NCI-H146 treated with DMSO at 0.1 percent for 48 hours (cell line): Measurements from ENCODE around the gene ANKRD44.

Source experiments
- DNase-seq: peaks from one replicate; lab custom pipeline; 2025; ENCODE audit not compliant: unreplicated experiment; lab: John Stamatoyannopoulos, UW

ANKRD44 gene

DNA sequence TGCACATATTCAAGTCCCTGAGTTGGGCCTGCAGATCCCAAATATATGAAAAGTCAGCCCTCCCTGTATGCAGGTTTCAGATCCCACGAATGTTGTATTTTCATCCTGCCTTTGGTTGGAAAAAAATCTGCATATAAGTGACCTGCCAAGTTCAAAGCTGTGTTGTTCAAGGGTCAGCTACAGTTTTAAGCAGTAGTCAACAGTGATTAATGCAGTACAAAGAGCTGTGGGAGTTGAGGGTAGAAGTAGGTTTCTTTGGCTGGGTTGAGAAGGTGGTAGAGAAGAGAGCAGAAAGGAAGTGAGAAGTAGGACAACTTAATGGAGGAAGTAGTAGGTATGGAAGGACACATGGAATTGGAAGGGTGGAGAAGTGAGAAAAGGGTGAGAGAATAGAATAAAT, 127.9 kb downstream of the ANKRD44 start:
- DNase-seq, result no peak

- DNase-seq, result no peak
Observed at GRCh38 chr2:197181491-197181890, 129.1 kb downstream of the ANKRD44 start.

GRCh38 chr2:197179744-197180498, 130.7 kb downstream of the ANKRD44 start:
- no peak for DNase-seq

- no peak for DNase-seq
Observed at GRCh38 chr2:197176522-197176921, 134.1 kb downstream of the ANKRD44 start.

DNA sequence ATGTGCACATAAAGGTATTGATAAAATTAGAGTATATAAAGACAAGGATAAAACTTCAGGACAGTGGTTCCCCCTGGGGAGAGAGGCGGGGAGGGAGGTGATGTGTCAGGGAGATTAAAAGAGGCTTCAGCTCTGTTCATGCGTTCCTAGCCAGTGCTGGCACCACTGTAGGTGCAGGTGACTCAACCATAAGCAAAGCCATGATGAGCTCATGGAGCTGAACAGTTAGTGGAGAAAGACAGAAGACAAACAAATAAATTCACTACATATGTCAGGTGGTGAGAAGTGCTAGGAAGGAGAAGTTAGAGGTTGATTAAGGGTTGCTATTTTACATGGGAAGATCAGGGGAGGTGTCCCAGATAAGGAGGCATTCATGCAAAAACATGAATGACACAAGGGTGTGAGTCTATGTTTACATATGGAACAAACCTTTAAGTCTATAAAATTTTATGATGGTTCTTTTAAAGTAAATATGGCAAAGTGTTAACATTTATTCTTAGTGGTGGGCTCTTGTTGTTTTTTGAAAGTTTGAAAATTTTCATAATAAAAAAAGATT, 136.0 kb downstream of the ANKRD44 start:
- DNase-seq, result no peak

DNA sequence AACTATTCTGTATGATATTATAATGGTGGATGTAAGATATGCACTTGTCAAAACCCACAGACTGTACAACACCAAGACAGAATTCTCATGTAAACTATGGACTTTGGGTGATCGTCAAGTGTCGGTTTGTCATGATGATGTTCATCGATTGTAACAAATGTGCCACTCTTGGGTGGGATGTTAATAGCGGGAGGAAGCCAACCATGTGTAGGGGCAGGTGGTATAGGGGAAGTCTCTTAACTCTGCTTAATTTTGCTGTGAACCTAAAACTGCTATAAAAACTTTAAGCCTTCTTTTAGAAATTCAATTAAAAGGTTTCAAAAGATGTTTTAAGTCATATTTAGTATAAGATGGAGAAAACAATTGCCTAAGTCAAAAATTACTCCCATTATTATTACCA, 139.0 kb downstream of the ANKRD44 start:
- DNase-seq, result no peak

GRCh38 chr2:197170208-197170607, 140.4 kb downstream of the ANKRD44 start:
- no peak for DNase-seq

DNA sequence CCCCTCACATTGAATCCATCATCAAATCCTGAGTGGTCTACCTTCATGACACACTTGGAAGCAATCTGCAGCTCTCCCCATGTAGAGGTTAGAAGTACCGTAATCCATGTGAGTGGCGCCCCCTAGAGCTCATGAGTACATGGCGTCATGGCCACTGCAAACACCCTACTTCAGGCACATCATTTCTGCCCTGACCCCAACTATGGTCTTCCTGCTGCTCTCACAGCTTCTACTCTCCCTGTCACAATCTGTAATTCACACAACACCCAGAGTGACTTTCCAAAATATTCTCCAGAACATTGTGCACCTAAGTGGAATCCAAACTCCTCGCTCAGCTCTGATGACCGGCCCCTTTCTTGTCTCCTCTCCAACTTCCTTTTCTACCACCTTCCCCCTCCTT, 141.9 kb downstream of the ANKRD44 start:
- DNase-seq, result peak; percentile 21

- DNase-seq, result no peak
Observed at GRCh38 chr2:197167608-197168314, 142.8 kb downstream of the ANKRD44 start.

- no peak for DNase-seq
Observed at GRCh38 chr2:197165020-197165419, 145.6 kb downstream of the ANKRD44 start.

DNA sequence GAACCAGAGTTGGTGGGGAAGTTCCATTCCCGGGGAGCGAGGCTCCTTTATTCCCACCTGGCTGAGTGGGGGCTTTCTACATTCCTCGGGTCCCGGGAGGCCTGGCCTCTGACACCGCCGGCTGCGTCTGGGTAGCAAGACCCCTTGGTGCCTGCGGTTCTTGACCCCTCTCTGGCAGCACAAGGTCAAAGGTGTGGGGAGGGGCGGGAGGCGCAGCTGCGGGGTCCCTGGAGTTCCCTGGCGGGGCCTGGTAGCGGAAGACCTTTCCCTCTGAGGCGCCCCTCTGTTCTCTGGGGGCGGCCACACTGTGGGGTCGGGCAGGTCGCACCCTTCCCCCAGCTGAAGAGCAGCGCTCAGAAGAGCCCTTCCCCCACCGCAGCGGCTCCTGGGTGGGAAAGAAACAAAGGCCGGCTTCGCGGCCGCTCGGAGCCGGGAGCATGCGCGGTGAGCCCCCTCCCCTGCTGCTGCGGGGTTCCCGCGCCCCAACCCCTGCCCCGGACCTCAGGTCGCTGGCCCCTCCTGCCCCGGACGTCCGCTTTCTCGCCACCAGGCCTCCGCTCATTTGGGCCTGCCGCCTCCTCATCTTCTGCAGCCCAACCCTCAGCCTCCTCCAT, 146.3 kb downstream of the ANKRD44 start:
- no peak for DNase-seq

DNA sequence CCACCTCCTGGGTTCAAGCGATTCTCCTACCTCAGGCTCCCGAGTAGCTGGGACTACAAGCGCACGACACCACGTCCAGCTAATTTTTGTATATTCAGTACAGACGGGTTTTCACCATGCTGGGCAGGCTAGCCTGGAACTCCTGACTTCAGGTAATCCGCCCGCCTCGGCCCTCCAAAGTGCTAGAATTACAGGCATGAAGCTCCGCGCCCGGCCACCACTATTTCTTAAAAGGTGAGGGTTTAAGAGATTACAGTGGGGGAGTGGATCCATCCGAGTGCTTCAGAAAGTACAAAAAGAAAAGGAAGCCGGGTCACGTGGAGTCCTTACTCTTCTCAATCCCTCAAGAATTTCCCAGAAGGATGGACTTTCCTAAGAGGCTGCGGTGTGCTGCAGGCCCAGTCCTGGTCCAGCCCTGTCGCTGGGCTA, 146.9 kb downstream of the ANKRD44 start:
- DNase-seq, result no peak

- no peak for DNase-seq
Observed at GRCh38 chr2:197161774-197162173, 148.8 kb downstream of the ANKRD44 start.

- no peak for DNase-seq
Observed at GRCh38 chr2:197159661-197160211, 150.8 kb downstream of the ANKRD44 start.

GRCh38 chr2:197158591-197159550, 151.7 kb downstream of the ANKRD44 start:
- DNase-seq, result no peak

- no peak for DNase-seq
Observed at GRCh38 chr2:197157879-197158537, 152.6 kb downstream of the ANKRD44 start.

GRCh38 chr2:197156771-197157170, 153.8 kb downstream of the ANKRD44 start:
- DNase-seq, result no peak

- no peak for DNase-seq
Observed at GRCh38 chr2:197152451-197153228, 157.9 kb downstream of the ANKRD44 start.

DNA sequence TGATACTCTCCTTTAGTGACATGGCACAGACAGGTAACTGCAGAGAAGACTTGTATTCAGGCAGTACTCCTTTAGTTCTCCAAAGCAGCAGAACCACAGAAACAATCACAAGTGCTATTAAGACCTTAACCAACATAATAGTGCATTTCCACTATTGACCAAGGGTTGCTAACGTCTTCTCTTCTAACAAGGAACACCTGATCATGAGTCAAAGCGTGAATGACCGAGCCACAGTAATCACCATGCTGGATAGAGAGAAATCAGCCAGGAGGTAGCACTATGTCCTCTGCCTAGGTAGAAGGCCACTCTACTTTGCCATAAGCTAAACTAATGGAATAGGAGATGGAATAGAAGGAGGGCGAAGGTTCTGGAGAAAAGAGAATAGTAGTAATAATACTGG, 161.0 kb downstream of the ANKRD44 start:
- no peak for DNase-seq
